Mesendoderm (in vitro differentiated cells): ENCODE data around the gene ERCC2.

Source experiments
- DNase-seq: peaks from one replicate; pipeline ENCODE4 v3.0.0; 2013
- H2AK5ac ChIP-seq: 2 replicates; pipeline ENCODE4 v1.6.1; 2013; ENCODE audit warnings: low read length, inconsistent platforms
- H2BK120ac ChIP-seq: 2 replicates; pipeline ENCODE4 v1.6.1; 2013; ENCODE audit warnings: low read depth, mild to moderate bottlenecking, low read length, moderate library complexity, mixed read lengths
- H2BK15ac ChIP-seq: replicated peaks from 2 replicates; pipeline ENCODE4 v1.6.1; 2013; ENCODE audit warnings: low read depth, mild to moderate bottlenecking, moderate library complexity
- H2BK5ac ChIP-seq: 2 replicates; pipeline ENCODE4 v1.6.1; 2013; ENCODE audit warnings: low read length, inconsistent platforms
- H3K18ac ChIP-seq: 2 replicates; pipeline ENCODE4 v1.6.1; 2013; ENCODE audit warnings: mild to moderate bottlenecking, low read length, mixed read lengths
- H3K23ac ChIP-seq: one replicate; pipeline ENCODE4 v1.6.1; 2013; ENCODE audit warnings: low read length
- H3K27ac ChIP-seq: 2 replicates; pipeline ENCODE4 v1.5.1; 2013; ENCODE audit warnings: low read depth, mild to moderate bottlenecking, inconsistent platforms, low read length, moderate library complexity
- H3K27me3 ChIP-seq: 2 replicates; pipeline ENCODE4 v1.6.1; 2013; ENCODE audit warnings: low read length, control low read depth, mild to moderate bottlenecking, inconsistent platforms; ENCODE audit not compliant: insufficient read depth, poor library complexity
- H3K36me3 ChIP-seq: 2 replicates; pipeline ENCODE4 v1.6.1; 2013; ENCODE audit warnings: low read length, inconsistent platforms; ENCODE audit not compliant: control insufficient read depth, insufficient read depth
- H3K4ac ChIP-seq: one replicate; pipeline ENCODE4 v1.6.1; 2013; ENCODE audit warnings: low read depth, mild to moderate bottlenecking, low read length, moderate library complexity
- H3K4me1 ChIP-seq: 2 replicates; pipeline ENCODE4 v1.6.1; 2013; ENCODE audit warnings: low read depth, low read length, inconsistent platforms; ENCODE audit not compliant: control insufficient read depth
- H3K4me2 ChIP-seq: 2 replicates; pipeline ENCODE4 v1.6.1; 2013; ENCODE audit warnings: low read length
- H3K4me3 ChIP-seq: 2 replicates; pipeline ENCODE4 v1.5.1; 2013; ENCODE audit warnings: mild to moderate bottlenecking, low read length
- H3K56ac ChIP-seq: one replicate; pipeline ENCODE4 v1.6.1; 2013; ENCODE audit warnings: low read length
- H3K79me1 ChIP-seq: 2 replicates; pipeline ENCODE4 v1.6.1; 2013; ENCODE audit warnings: low read length, inconsistent platforms
- H3K79me2 ChIP-seq: 2 replicates; pipeline ENCODE4 v1.6.1; 2013; ENCODE audit warnings: mild to moderate bottlenecking, low read length; ENCODE audit not compliant: control insufficient read depth, insufficient read depth
- H3K9ac ChIP-seq: 2 replicates; pipeline ENCODE4 v1.6.1; 2013; ENCODE audit warnings: low read length, inconsistent platforms
- H4K5ac ChIP-seq: one replicate; pipeline ENCODE4 v1.6.1; 2013; ENCODE audit warnings: low read length
- H4K8ac ChIP-seq: one replicate; pipeline ENCODE4 v1.6.1; 2013; ENCODE audit warnings: low read depth, mild to moderate bottlenecking, control low read depth, low read length, moderate library complexity
- WGBS: extraction: QIAGEN DNeasy Blood & Tissue Kit; methylation state at CpG from one replicate; pipeline ENCODE4 v1.1.7; 2013; ENCODE audit warnings: low lambda C conversion rate, missing lambda C conversion rate; ENCODE audit not compliant: insufficient coverage; ENCODE audit errors: extremely low coverage; 5-methylcytosine and 5-hydroxymethylcytosine counted together

ERCC2 gene

DNA sequence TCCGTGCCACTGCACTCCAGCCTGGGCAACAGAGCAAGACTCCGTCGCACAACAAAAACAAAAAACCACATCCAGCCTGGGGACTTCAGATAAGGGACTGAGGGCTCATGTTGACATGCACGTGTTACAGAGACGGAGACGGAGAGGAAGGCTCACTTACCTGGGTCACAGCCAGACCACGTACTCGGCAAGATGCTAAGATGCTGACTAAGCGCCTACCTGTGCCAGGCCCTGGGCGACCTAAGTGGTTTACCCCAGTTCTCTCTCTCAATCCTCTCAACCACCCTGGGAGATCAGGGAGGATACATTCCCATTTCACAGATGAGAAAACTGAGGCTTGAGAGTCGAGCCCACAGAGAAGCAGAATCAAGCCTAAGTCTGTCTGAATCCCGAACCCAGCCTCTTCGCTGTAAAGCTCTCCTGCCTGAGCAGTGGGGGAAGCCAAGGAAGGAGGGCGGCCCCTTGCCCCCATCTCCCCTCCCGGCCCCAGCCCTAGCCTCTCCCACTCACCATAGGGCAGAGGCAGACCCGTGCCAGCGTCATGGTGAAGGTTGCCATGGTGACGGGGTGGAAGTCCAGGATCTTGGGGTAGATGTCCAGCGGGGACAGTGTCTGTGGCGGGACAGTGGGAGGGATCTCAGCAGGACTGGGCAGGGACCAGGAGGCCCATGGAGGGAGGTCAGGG, 13.5 kb downstream of the ERCC2 start:
- Histone ChIP-seq H2BK15ac (no peak overlapping the region), H3K79me2 (no peaks in the 10 kb centered on the region), H4K5ac (no peak overlapping the region), H3K36me3 (peaks cover 20% of the 10 kb centered on the region), H3K27me3 (no peaks in the 10 kb centered on the region), H3K23ac (no peak overlapping the region), H2AK5ac (no peak overlapping the region), H3K56ac (no peak overlapping the region), H3K4me1 (no peaks in the 10 kb centered on the region), H3K18ac (no peak overlapping the region), H3K79me1 (no peaks in the 10 kb centered on the region), H3K27ac (no peak overlapping the region), H3K4me2 (no peak overlapping the region), H4K8ac (no peak overlapping the region), H3K4me3 (no peak overlapping the region), H3K4ac (no peak overlapping the region), H3K9ac (no peak overlapping the region), H2BK120ac (no peak overlapping the region), H2BK5ac (no peak overlapping the region)
- no peak for DNase-seq
- no CpG with 5 or more reads among the region's 20 CpGs for WGBS

DNA sequence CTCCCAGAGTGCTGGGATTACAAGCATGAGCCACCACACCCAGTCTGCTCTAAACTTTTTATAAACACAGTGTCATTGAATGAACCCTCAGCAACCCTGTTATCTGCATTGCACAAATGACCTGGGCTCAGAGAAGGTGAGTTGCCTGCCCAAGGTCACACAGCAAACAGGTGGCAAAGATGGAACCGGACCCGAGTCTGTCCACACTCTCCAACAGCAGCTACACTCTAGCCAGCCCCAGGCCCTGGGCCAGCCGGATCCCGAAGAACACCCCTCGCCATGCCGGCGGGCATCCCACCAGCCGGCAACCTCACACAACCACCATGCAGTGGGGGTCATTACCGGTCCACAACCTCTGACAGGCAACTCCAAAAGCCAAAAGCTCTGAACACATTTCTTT, 14.5 kb downstream of the ERCC2 start:
- Histone ChIP-seq H2BK15ac (no peak overlapping the region), H3K56ac (no peak overlapping the region), H3K36me3 (peaks cover 18% of the 10 kb centered on the region), H3K4me1 (no peaks in the 10 kb centered on the region), H3K9ac (no peak overlapping the region), H2BK120ac (no peak overlapping the region), H3K4me3 (no peak overlapping the region), H3K79me2 (no peaks in the 10 kb centered on the region), H4K5ac (no peak overlapping the region), H2BK5ac (no peak overlapping the region), H2AK5ac (no peak overlapping the region), H4K8ac (no peak overlapping the region), H3K4me2 (no peak overlapping the region), H3K27me3 (no peaks in the 10 kb centered on the region), H3K79me1 (no peaks in the 10 kb centered on the region), H3K23ac (no peak overlapping the region), H3K27ac (no peak overlapping the region), H3K18ac (no peak overlapping the region), H3K4ac (no peak overlapping the region)
- DNase-seq = no peak
- no CpG with 5 or more reads among the region's 9 CpGs for WGBS

DNA sequence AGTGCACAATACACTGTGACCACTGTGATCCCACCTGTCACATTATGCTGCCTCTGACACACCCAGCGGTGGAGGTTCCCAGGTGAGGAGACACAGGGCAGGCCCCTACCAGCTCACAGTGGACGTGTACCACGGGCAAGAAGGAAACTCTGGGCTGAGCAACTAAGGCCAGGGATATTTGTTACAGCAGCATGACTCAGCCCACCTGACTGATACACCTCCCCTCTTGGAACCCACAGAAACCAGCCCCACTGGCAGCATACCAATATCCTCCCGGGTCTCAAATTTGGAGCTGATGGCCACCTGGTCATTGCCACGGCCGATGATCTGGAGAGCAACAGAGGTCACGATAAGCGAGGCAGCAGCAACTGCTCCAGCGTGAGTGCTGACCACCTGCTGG, 15.0 kb downstream of the ERCC2 start:
- H3K36me3 ChIP-seq = peaks cover 18% of the 10 kb centered on the region
- no peak overlapping the region for H3K4ac ChIP-seq
- no peak overlapping the region for H3K18ac ChIP-seq
- H3K4me3 ChIP-seq = no peak overlapping the region
- no peaks in the 10 kb centered on the region for H3K79me2 ChIP-seq
- WGBS = no CpG with 5 or more reads among the region's 9 CpGs
- no peaks in the 10 kb centered on the region for H3K79me1 ChIP-seq
- H3K9ac ChIP-seq = no peak overlapping the region
- H2AK5ac ChIP-seq = no peak overlapping the region
- H3K23ac ChIP-seq = no peak overlapping the region
- H4K8ac ChIP-seq = no peak overlapping the region
- no peak overlapping the region for H3K27ac ChIP-seq
- H3K56ac ChIP-seq = no peak overlapping the region
- H3K4me1 ChIP-seq = no peaks in the 10 kb centered on the region
- H4K5ac ChIP-seq = no peak overlapping the region
- H2BK5ac ChIP-seq = no peak overlapping the region
- no peak overlapping the region for H2BK15ac ChIP-seq
- H3K27me3 ChIP-seq = no peaks in the 10 kb centered on the region
- no peak overlapping the region for H3K4me2 ChIP-seq
- no peak overlapping the region for H2BK120ac ChIP-seq
- DNase-seq = no peak

DNA sequence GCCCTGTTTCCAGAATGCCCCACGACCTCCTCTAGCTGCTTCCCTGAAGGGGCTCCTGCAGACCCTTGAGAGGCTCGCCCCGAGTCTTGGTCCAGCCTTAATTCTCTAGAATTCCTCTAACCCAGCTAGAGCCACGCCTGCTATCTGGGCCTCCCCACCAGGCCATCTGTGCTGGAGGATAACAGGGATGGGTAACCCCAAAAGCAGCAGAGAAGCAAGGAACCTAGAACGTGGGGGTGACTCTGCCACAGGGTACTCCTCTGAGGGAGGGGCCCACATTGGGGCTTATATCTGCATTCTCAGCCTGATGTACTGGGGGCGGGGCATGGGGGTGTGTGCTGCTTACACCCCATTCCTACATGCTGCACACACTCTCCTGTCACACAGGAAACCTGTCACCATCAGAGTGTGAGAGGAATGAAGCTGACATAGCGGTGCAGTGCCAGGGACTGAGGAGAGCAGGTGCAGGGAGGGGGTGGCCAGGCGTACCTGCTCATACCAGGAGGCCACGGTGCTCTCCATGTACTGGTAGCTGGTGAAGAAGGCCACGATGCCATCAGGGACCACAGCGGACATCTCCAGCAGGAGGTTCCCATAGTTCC, 16.0 kb downstream of the ERCC2 start:
- Histone ChIP-seq H3K4me3 (no peak overlapping the region), H3K79me2 (no peaks in the 10 kb centered on the region), H3K4ac (no peak overlapping the region), H4K5ac (no peak overlapping the region), H3K9ac (no peak overlapping the region), H4K8ac (no peak overlapping the region), H3K4me2 (no peak overlapping the region), H3K79me1 (no peaks in the 10 kb centered on the region), H2BK5ac (no peak overlapping the region), H2AK5ac (no peak overlapping the region), H3K18ac (no peak overlapping the region), H3K23ac (no peak overlapping the region), H3K27ac (no peak overlapping the region), H3K27me3 (no peaks in the 10 kb centered on the region), H2BK15ac (no peak overlapping the region), H3K56ac (no peak overlapping the region), H3K4me1 (no peaks in the 10 kb centered on the region), H3K36me3 (peaks cover 18% of the 10 kb centered on the region), H2BK120ac (no peak overlapping the region)
- DNase-seq = no peak
- WGBS = no CpG with 5 or more reads among the region's 11 CpGs

DNA sequence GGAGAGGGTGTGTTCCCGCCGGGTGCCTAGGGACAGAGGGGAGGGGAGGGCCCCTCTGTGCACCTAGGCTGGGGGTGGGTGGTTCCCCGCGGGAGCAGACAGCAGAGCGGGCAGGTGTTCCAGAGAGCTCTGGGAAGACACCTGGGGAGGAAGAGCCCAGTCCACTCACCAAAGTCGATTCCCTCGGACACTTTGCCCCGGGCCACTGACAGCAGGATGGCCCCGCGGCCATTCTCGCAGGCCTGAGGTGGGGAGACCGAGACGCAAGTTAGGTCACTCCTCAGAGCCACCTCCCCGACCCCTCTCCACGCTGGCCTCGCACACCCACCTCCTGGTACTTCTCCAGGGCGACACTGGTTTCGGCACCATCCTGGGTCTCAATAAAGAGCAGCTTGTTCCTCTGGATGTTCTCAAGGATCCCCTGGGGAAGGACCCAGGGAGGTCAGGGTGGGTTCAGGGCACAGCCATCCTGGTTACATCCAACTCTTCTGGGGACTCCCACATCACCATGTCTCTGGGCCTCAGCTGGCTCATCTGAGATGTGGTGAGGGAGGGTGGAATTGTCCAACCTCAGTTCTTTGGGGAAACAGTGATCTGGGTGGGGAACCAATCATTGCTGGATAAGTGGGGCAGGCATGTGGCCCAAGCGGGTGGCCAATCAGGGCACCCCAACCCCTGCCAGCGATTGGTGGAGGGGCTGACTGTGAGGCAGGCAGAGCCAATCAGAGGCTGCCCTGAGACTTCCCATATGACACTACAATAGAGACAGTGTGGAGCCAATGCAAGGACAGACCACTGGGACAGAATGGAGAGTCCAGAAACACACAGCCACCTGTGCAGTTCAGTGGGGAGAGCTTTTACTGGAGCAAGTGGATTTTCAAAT, 17.2 kb downstream of the ERCC2 start:
- H3K79me1 ChIP-seq = no peaks in the 10 kb centered on the region
- no peaks in the 10 kb centered on the region for H3K27me3 ChIP-seq
- H2BK15ac ChIP-seq = no peak overlapping the region
- H3K4me1 ChIP-seq = no peaks in the 10 kb centered on the region
- H2BK5ac ChIP-seq = no peak overlapping the region
- no peak overlapping the region for H4K8ac ChIP-seq
- H3K79me2 ChIP-seq = no peaks in the 10 kb centered on the region
- H4K5ac ChIP-seq = no peak overlapping the region
- H2BK120ac ChIP-seq = no peak overlapping the region
- WGBS = no CpG with 5 or more reads among the region's 20 CpGs
- peaks cover 14% of the 10 kb centered on the region for H3K36me3 ChIP-seq
- no peak overlapping the region for H3K56ac ChIP-seq
- H3K23ac ChIP-seq = no peak overlapping the region
- no peak overlapping the region for H2AK5ac ChIP-seq
- no peak overlapping the region for H3K18ac ChIP-seq
- no peak overlapping the region for H3K4me2 ChIP-seq
- H3K27ac ChIP-seq = no peak overlapping the region
- no peak overlapping the region for H3K4ac ChIP-seq
- DNase-seq = no peak
- H3K9ac ChIP-seq = no peak overlapping the region
- H3K4me3 ChIP-seq = no peak overlapping the region
